HepG2 (cell line): Measurements from ENCODE around the gene CDK14. TPM values are rescaled to one million over a fixed set of nuclear protein-coding genes. Genes with fewer than 3 reads are reported as not detected.

ENCODE experiments used
- ARHGAP35 ChIP-seq: sonication (generic); formaldehyde crosslinking; IDR thresholded peaks from 2 replicates; pipeline ENCODE4 v1.9.0; 2022; ENCODE audit warnings: mild to moderate bottlenecking, inconsistent platforms, moderate library complexity, missing genetic modification reagents, borderline replicate concordance
- FOXO4 ChIP-seq: sonication (generic); formaldehyde crosslinking; conservative IDR thresholded peaks from 2 replicates; pipeline ENCODE4 v1.8.1; 2023; ENCODE audit warnings: missing genetic modification reagents
- KDM3A ChIP-seq: IDR thresholded peaks from 2 replicates; pipeline ENCODE4 v1.6.1; 2018; ENCODE audit warnings: low read depth, missing compliant biosample characterization
- PAX8 ChIP-seq: sonication (generic); formaldehyde crosslinking; IDR thresholded peaks from 2 replicates; pipeline ENCODE4 v1.8.0; 2022; ENCODE audit warnings: mild to moderate bottlenecking, missing genetic modification reagents, borderline replicate concordance
- SAP130 ChIP-seq: IDR thresholded peaks from 2 replicates; pipeline ENCODE4 v1.6.1; 2016; ENCODE audit warnings: low read depth
- SYNCRIP ChIP-seq: fragments of 200-400 bp; formaldehyde crosslinking; IDR thresholded peaks from 2 replicates; pipeline ENCODE4 v1.6.1; 2018; ENCODE audit warnings: mild to moderate bottlenecking, low read depth, low read length; ENCODE audit not compliant: insufficient read depth
- TBL1XR1 ChIP-seq: fragments of 150-350 bp; IDR thresholded peaks from 2 replicates; pipeline ENCODE4 v1.6.1; 2014; ENCODE audit warnings: borderline replicate concordance, low read length; ENCODE audit not compliant: partially characterized antibody
- TFDP1 ChIP-seq: IDR thresholded peaks from 2 replicates; pipeline ENCODE4 v1.6.1; 2016; ENCODE audit warnings: missing compliant biosample characterization, missing genetic modification reagents, borderline replicate concordance
- ZFP41 ChIP-seq: sonication (generic); formaldehyde crosslinking; IDR thresholded peaks from 2 replicates; pipeline ENCODE4 v1.4.0; 2020; ENCODE audit warnings: mild to moderate bottlenecking, missing genetic modification reagents, borderline replicate concordance
- ZNF232 ChIP-seq: sonication (generic); formaldehyde crosslinking; IDR thresholded peaks from 2 replicates; pipeline ENCODE4 v1.4.0; 2020; ENCODE audit warnings: missing genetic modification reagents, borderline replicate concordance
- ZNF362 ChIP-seq: sonication (generic); formaldehyde crosslinking; IDR thresholded peaks from 2 replicates; pipeline ENCODE4 v1.4.0; 2020; ENCODE audit warnings: missing genetic modification reagents, mild to moderate bottlenecking, borderline replicate concordance
- ZNF646 ChIP-seq: sonication (generic); formaldehyde crosslinking; IDR thresholded peaks from 2 replicates; pipeline ENCODE4 v1.9.0; 2021; ENCODE audit warnings: mild to moderate bottlenecking, missing genetic modification reagents
- ZNF841 ChIP-seq: sonication (generic); formaldehyde crosslinking; IDR thresholded peaks from 2 replicates; pipeline ENCODE4 v1.8.1; 2023; ENCODE audit warnings: missing genetic modification reagents, borderline replicate concordance
- polyA plus RNA-seq, 8 experiments: library from polyadenylated mRNA; depleted of rRNA in 3 of 8; stranded (reverse) in 7 of 8; unstranded in 1 of 8; fragments of >200 nt; fragmentation: Illumina TruSeq in 4 of 8; extraction: Trizol in 4 of 8; gene quantifications; 2 replicates each; pipeline versions ENCODE4 v1.2.1 to v1.2.3, GENCODE V29; 2011 to 2016; ENCODE audit warnings: low read depth in 4 of 8, missing spikeins in 1 of 8, mixed read lengths in 1 of 8; ENCODE audit not compliant: insufficient read depth in 1 of 8
- total RNA-seq, 5 experiments: library from RNA; depleted of rRNA; stranded (reverse); fragments of >200 nt; fragmentation: Illumina TruSeq; extraction: Trizol; gene quantifications; 2 replicates each; pipeline ENCODE4 v1.2.3, GENCODE V29; 2016; ENCODE audit warnings: low read depth in 1 of 5

The CDK14 gene
- total and polyA plus RNA-seq, 2 of the 13 experiments (the other 11 are each of a cell fraction or from before 2014, with no cell fraction given) = 0.26 to 0.71 TPM

GRCh38 chr7:90595801-90596670, at the start of gene CDK14 (continued):
- TF ChIP-seq SAP130 (CRISPR knock-in tag) (no peak), TBL1XR1 (no peak), ZNF841 (CRISPR knock-in tag) (no peak), ZFP41 (no peak), ZNF646 (CRISPR knock-in tag) (no peak), FOXO4 (no peak), SYNCRIP (no peak), ARHGAP35 (CRISPR knock-in tag) (0 out of 2 replicates have a peak, but pooled peaks have one; percentile 39), TFDP1 (CRISPR knock-in tag) (peak; percentile 74; the same call in 1 of the 2 replicates), PAX8 (CRISPR knock-in tag) (no peak), ZNF232 (CRISPR knock-in tag) (0 out of 2 replicates have a peak, but pooled peaks have one; percentile 23), ZNF362 (CRISPR knock-in tag) (no peak), KDM3A (no peak)
